Articular chondrocyte of knee joint (primary cell): ENCODE results near the gene PIK3CA. TPM values are rescaled to one million over a fixed set of nuclear protein-coding genes. Genes with fewer than 3 reads are reported as not detected.

Experiments used
- small RNA-seq: library from RNA; depleted of rRNA; stranded (forward); fragments of <200 nt; gene quantifications from one replicate; pipeline ENCODE3, GENCODE V24; 2012
- total RNA-seq: library from RNA; depleted of rRNA; stranded (reverse); fragments of >200 nt; gene quantifications from 2 replicates; pipeline ENCODE4 v1.2.3, GENCODE V29; 2012

The PIK3CA gene
- 28.6 and 35.0 TPM in 2 replicates for total RNA-seq

GRCh38 chr3:179147873-179148615 lies at the start of gene PIK3CA:
TSS of gene PIK3CA (plus strand) at chr3:179148357. CDS start at chr3:179198826, 50,469 bp downstream.

GRCh38 chr3:179250803-179251476 lies 102.8 kb downstream of the PIK3CA start, which contains the start of gene KCNMB3:
TSS of gene KCNMB3 (minus strand) at chr3:179251114. CDS start at chr3:179250990, 124 bp downstream.

Small RNAs within 50 kb of the gene (small RNA-seq; reads per million reads assigned to genes)
- gene RF00402, result not detected

Other genes starting within 250 kb of the PIK3CA start
- gene ZMAT3, start 76.5 kb upstream of the PIK3CA start, total RNA-seq, result 28.9 and 48.5 TPM in 2 replicates
- 1.3 and 2.9 TPM in 2 replicates for gene KCNMB3, start 102.8 kb downstream of the PIK3CA start, total RNA-seq
- 54.1 and 66.8 TPM in 2 replicates for gene ZNF639, start 174.7 kb downstream of the PIK3CA start, total RNA-seq
- 47.6 and 58.5 TPM in 2 replicates for gene MFN1, start 199.4 kb downstream of the PIK3CA start, total RNA-seq